GM03348 (cell line): ENCODE results near the gene GALNT16.
A peak's percentile ranks its signal among the peaks of the same experiment; 100 is the strongest.
"Not testable (repeated sequence)": the region's sequence is repeated elsewhere in the genome, so short reads cannot be mapped to it uniquely, and the experiment has no call there.

Experiments
- DNase-seq: peaks from one replicate; pipeline ENCODE4 v3.0.0; 2012; ENCODE audit warnings: low spot score

Gene GALNT16

GRCh38 chr14:69260190-69260860 is 367 bp downstream of the GALNT16 start:
- DNase-seq, result peak; percentile 48

DNA sequence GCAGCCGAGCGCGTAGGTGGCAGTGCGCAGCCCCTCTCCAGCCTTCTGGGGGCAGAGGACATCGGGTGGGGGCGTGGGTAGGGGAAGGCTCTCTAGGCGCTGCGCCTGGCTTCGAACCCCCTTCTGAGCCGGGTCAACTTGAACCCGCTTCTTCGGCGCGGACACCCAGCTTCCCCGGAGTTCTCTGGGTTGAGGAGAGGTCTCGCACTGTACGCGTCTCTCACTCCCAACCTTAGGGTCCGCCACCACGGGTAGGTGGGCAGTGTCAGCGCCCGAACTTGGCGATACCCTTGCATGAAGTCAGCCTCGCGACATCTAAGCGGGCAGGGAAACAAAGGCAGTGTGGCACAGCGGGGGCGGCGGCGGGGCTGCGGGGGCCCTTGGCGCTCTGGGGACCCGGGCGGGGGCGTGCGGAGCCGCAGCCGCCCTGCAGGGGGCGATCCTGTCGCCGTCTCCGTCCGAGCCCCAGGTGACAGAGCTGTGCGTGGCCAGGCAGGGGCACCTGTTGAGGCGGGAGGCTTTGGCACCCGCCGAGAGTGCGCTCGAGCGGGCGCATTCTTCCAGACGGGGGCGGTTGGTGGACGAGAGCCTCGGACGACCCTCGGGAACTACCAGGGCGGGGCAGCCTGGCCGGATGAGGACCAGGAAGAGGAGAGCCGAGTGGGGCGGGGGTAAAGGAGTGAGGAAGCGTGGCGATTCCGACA is 1.1 kb downstream of the GALNT16 start:
- peak; percentile 68 for DNase-seq

DNA sequence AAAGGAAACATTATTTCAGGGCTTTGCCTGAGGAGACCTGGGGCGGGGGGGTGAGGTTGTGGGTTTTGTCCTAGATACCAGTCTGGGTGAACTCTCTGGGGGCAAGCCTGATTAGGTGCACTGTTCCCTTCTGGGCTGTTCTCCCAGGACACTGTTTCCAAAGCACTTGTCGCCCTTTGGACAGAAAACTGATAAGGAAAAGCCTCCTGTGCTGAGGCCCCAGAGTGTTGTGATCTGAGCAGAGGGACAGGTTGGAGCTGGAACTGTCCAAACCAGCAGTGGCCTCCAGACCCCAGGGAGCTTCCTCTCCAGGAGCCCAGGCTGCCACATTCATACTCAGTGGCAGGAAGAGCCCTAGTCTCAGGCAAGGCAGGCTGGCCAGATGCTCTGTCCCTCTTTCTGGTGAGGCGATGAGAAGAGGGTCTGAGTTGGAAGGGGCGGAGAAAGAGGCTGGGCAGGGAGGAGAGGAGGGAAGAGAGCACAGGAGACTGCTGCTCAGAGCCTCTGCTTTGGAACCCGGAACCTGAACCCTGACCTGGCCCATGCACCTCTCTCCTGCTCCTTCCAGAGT is 1.9 kb downstream of the GALNT16 start:
- peak; percentile 41 for DNase-seq

DNA sequence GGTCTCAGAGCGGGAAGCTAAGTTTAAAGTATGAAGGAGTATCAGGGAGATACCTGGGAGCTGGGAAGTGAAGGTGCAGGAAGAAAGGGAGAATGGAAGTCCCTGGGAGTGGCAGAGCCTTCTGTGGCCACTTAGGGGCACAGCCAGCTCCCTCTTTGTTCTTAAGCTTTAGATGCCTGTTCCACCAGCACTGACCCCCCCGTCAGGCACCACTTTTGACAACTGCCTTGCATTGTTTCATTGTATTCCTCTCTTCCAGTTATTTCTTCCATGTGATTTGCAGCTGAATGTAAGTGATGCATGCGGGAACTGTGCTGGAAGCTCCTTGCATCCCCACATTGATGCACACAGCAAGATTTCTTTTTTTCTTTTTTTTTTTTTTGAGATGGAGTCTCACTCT is 2.6 kb downstream of the GALNT16 start:
- no peak for DNase-seq

DNA sequence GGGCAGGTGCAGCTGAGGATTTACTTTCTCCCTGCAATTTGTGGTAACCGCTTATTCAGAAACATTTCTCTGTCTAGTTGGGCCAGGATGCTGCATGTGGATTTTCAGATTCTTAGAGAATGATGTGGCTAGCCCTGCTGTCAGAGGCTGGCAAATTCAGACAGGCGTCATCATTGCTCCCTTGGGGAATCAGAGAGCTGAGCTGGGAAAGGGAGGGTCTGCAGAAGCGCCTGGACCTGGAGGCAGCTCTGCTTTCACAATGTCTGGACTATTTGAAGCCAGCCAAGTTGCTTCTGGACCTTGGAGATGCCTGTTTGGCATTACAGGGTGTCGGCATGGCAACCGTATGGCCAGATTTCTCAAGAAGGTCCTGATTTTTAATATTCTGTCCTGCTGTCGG is 3.4 kb downstream of the GALNT16 start:
- DNase-seq, result peak; percentile 94

DNA sequence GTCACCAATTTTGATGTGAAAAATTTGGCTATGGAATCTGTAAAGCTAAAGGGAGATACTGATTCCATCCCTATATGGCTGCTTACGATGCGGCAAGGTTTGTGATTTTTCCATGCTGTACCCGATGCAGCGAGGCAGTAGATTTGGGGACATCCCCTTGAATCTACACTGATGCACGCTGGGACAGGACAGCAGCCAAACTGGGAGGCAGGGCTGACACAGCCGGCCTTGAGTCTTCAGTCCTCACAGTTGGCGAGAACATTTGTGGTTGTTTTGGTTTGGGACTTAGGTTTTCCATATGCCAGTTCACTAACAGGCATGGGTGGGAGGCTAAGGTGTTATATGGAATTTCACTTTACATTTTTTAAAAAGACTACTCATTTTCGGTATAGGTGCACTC is 3.8 kb downstream of the GALNT16 start:
- DNase-seq, result peak; percentile 30

DNA sequence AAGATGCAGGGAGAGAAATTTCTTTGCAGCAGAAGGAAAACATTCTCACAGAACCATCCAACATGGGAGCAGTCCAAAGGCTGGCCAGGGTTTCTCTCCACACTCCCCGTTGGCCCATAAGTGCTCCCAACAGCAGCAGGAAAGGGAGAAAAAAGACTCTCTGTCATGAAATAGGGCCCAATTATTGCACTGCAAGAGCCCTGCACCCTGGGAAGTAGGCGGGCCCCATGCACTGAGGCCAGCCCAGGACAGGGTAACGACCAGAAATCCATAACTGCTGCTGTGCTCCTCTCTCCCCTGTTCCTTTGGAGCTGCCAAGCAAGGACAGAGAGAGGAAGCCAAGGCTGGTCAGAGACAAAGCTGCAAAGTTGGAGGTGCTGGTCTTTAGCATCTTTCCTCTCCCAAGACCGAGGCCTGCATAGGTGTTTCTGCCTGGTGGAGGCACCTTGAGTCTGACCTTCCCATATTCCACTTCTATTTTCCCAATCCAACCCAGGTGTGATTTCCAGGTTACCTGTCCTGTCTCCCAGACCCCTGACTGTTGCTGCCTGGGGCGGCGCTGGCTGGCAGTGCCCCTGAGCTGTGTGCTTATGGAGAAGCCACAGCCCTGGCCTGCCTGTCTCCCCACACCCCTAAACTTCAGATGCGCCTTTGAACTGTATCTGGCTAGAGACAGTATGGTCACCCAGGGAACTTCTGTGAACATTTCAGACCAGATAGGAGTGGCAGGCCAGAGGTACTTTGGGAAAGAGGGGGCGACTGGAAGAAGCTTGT is 6.8 kb downstream of the GALNT16 start:
- no peak for DNase-seq

DNA sequence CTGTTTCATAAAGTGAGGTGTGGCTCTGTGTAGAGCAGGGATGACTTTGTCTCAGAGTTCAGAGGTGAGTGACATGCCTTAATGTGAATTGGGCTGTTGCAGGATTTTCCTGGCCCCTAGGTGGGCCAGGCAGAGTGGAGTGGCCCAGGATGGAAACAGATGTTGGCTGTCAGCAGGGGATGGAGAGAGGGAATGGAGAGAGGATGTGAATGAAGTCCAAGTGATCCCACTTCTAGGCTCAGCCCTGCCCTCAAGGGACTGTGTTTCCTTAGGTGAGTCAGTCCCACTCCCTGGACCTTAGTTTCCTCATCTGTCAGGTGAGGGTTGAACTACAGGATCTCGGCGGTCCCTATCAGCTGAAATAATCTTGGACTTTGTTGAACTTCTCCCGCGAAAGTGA is 7.5 kb downstream of the GALNT16 start:
- DNase-seq, result no peak

GRCh38 chr14:69268223-69268622 is 8.3 kb downstream of the GALNT16 start:
- DNase-seq, result peak; percentile 52

- DNase-seq, result peak; percentile 60
These were observed 8.8 kb downstream of the GALNT16 start for GRCh38 chr14:69268763-69269162.

DNA sequence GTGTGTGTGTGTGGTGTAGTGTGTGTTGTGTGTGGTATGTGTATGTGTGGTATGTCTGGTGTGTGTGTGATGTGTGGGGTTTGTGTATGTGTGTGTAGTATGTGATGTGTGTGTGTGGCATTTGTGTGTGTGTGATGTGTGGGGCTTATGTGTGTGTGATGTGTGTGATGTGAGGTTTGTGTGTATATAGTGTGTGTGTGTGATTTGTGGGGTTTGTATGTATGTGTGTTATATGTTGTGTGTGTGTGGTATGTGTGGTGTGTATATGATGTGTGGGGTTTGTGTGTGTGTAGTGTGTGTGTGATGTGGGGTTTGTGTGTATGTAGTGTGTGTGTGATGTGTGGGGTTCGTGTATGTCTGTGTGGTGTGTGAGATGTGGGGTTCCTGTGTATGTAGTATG is 9.4 kb downstream of the GALNT16 start:
- no peak for DNase-seq

GRCh38 chr14:69270097-69270496 is 10.1 kb downstream of the GALNT16 start:
- no peak for DNase-seq

DNA sequence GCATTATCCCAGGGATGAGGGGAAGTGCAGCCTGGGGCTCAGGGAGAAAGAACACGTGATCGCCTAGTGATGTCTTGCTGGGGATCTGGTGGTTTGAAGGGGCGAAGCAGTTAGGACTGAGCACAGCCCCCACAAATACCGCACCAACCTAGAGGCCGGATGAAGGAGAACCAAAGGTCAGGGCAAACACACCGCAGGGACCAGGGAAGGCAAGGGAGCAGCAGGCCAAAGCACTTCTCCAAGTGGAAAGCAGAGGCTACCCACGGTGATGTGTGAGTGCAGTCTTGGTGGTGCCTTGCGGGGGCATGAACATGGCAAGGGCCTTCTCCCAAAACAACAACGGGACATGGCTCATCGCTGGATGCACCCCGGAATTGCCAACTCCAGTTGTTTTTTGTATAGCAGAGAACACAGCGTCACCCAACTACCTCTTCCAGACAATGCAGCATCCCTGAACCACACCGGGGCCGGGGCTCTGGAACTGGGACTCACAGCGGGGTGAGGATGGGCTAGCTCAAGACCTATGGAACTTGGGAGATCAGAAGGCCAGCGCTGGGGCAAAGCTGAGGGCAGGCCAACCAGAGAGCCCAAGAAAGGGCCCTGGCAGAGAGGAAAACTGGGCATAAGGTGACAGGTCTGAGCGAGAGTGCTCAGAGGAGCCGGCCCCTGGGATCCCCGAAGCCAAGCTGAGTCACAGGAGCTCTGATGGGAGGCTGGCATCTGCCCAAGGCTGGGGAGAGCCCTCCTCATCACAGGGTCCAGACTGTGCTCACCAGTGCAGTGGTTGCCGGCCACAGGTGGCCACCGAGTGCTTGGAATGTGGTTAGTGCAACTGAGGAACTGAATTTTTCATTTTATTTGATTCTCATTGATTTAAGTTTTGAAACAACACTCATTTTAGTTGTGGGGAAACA is 11.1 kb downstream of the GALNT16 start:
- no peak for DNase-seq

DNA sequence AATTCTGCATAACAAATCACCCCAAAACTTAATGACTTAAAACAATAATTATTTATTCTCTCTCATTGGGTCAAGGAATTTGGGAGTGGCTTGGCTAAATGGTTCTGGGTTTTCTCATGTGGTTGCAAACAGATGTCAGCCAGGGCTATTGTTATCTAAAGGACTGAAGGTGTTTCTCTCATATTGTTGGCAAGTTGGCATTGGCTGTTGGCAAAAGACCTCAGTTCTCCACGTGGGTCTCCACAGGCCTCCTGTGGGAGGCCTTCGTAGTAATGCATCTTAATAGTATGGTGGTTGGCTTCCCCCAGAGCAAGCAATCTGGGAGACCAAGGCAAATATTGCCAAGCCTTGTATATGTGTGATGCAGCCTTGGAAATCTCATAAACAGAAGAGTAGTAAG is 14.4 kb downstream of the GALNT16 start:
- DNase-seq, result no peak

- no peak for DNase-seq
These were observed 15.4 kb downstream of the GALNT16 start for GRCh38 chr14:69275331-69275730.

- not testable (repeated sequence) for DNase-seq
These were observed 17.4 kb downstream of the GALNT16 start for GRCh38 chr14:69277356-69277755.

GRCh38 chr14:69280746-69281291 is 20.9 kb downstream of the GALNT16 start:
- no peak for DNase-seq

DNA sequence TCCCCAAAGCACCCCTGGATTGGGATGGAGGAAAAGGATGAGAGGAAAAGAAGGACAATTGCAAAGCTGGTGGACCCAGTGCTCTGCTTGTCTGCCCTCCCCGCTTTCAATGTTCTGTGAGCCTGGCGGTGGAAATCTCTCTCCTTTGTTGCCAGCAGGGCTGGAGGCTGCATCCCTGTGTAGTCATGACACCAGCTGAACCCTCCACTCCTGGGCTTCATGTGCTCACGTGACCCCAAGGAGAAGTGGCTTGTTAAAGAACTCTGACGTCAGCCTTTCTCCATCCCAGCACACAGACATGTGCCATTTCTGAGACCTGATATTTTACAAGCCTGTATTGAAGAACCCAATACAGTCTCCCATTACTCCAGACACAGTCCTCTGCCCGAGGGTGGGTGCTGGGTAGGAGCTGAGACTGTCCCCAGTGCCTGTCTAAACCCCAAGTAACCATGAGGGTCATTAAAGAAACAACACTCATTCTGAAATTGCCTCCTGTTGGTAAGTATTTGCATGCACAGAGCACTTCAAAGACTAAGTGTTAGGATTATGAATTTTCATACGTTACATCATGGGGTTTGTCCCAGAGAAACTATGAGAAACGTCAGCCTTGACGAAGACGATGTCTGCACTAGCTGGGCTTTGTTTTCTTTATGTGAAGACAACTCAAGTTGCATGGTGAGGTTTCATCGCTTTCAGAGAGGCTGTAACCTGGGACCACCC is 21.7 kb downstream of the GALNT16 start:
- DNase-seq, result no peak

- DNase-seq, result no peak
These were observed 22.5 kb downstream of the GALNT16 start for GRCh38 chr14:69282448-69282847.

DNA sequence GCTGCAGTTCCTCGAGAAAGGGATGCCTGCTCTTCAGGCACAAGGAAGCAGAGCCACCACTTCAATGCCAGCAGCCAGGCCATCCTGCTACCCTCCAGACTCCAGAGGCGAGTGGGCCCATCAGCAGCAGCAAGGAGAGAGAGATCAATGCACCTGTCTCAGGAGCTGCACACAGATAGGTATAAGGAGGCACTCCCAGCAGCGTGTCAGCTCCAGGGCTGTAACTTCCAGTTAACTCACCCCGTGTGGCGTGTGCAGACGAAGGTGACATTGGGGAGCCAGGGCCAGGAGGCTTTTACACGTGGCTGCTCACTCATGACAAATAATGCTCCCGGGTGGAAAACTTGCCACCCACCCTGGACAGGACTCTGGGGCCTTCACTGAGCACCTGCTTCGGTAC is 24.2 kb downstream of the GALNT16 start:
- DNase-seq, result no peak
